Measurements from ENCODE around the gene TNNC1. TPM values are rescaled to one million over a fixed set of nuclear protein-coding genes. Genes with fewer than 3 reads are reported as not detected.

TNNC1 gene
- polyA plus RNA-seq, 1 donor from 2014 or later: 2.2 TPM

DNA sequence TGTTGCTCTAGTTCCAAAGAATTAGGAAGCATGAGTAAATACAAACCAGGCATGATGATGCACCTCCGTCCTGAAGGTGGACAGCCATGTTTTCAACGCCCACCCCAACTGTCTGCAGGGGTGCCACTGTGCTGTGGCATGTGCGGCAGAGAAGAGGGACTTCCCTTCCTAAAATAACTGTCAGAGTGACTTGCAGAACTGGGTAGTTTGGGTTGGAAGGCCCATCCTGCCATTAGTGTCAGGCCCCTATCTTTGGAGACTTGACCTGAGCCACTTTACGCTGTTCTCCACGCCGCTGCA, 23.9 kb upstream of the TNNC1 start:
- H3K4me3 ChIP-seq (ENCODE audit: low read length): no peak overlapping the region
- H3K4me2 ChIP-seq (ENCODE audit: low read length): no peak overlapping the region
- H3K9me2 ChIP-seq (ENCODE audit: insufficient read depth, low read length): no peaks in the 10 kb centered on the region
- no peak overlapping the region for H2AFZ ChIP-seq (ENCODE audit: low read depth, low read length)
- TF ChIP-seq EP300 (conservative IDR thresholded peaks at IDR 0.05; ENCODE audit: poor library complexity, severe bottlenecking) (no peak), TAF1 (IDR thresholded peaks at IDR 0.05; ENCODE audit: low read depth) (no peak), SMC3 (conservative IDR thresholded peaks at IDR 0.05; ENCODE audit: poor library complexity) (no peak), MXI1 (conservative IDR thresholded peaks at IDR 0.05; ENCODE audit: poor library complexity, severe bottlenecking) (no peak), POLR2AphosphoS5 (IDR thresholded peaks at IDR 0.05) (no peak), EZH2 (IDR thresholded peaks at IDR 0.05; ENCODE audit: borderline replicate concordance, insufficient read depth, low read length, poor library complexity, severe bottlenecking) (no peak), RAD21 (conservative IDR thresholded peaks at IDR 0.05) (no peak)
- TF ChIP-seq, protein P1, sequence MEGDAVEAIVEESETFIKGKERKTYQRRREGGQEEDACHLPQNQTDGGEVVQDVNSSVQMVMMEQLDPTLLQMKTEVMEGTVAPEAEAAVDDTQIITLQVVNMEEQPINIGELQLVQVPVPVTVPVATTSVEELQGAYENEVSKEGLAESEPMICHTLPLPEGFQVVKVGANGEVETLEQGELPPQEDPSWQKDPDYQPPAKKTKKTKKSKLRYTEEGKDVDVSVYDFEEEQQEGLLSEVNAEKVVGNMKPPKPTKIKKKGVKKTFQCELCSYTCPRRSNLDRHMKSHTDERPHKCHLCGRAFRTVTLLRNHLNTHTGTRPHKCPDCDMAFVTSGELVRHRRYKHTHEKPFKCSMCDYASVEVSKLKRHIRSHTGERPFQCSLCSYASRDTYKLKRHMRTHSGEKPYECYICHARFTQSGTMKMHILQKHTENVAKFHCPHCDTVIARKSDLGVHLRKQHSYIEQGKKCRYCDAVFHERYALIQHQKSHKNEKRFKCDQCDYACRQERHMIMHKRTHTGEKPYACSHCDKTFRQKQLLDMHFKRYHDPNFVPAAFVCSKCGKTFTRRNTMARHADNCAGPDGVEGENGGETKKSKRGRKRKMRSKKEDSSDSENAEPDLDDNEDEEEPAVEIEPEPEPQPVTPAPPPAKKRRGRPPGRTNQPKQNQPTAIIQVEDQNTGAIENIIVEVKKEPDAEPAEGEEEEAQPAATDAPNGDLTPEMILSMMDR (IDR thresholded peaks at IDR 0.05; ENCODE audit: poor library complexity, severe bottlenecking): no peak
- TF ChIP-seq, protein P2, sequence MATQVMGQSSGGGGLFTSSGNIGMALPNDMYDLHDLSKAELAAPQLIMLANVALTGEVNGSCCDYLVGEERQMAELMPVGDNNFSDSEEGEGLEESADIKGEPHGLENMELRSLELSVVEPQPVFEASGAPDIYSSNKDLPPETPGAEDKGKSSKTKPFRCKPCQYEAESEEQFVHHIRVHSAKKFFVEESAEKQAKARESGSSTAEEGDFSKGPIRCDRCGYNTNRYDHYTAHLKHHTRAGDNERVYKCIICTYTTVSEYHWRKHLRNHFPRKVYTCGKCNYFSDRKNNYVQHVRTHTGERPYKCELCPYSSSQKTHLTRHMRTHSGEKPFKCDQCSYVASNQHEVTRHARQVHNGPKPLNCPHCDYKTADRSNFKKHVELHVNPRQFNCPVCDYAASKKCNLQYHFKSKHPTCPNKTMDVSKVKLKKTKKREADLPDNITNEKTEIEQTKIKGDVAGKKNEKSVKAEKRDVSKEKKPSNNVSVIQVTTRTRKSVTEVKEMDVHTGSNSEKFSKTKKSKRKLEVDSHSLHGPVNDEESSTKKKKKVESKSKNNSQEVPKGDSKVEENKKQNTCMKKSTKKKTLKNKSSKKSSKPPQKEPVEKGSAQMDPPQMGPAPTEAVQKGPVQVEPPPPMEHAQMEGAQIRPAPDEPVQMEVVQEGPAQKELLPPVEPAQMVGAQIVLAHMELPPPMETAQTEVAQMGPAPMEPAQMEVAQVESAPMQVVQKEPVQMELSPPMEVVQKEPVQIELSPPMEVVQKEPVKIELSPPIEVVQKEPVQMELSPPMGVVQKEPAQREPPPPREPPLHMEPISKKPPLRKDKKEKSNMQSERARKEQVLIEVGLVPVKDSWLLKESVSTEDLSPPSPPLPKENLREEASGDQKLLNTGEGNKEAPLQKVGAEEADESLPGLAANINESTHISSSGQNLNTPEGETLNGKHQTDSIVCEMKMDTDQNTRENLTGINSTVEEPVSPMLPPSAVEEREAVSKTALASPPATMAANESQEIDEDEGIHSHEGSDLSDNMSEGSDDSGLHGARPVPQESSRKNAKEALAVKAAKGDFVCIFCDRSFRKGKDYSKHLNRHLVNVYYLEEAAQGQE (IDR thresholded peaks at IDR 0.05; ENCODE audit: borderline replicate concordance): no peak
- H3K27ac ChIP-seq (ENCODE audit: low read length): no peak overlapping the region
- no peaks in the 10 kb centered on the region for H3K9me3 ChIP-seq (ENCODE audit: low read length)
- H3K9ac ChIP-seq (ENCODE audit: low read length): no peak overlapping the region
- no peaks in the 10 kb centered on the region for H3K27me3 ChIP-seq (ENCODE audit: insufficient read depth, low read depth, low read length)
- no peaks in the 10 kb centered on the region for H3K79me2 ChIP-seq (replicated peaks; ENCODE audit: insufficient read depth, low read length)
- H4K20me1 ChIP-seq (ENCODE audit: insufficient read depth): no peaks in the 10 kb centered on the region
- H3F3A ChIP-seq (ENCODE audit: insufficient read depth, low read length, poor library complexity, severe bottlenecking): no peaks in the 10 kb centered on the region
- peaks cover 6% of the 10 kb centered on the region for H3K36me3 ChIP-seq (ENCODE audit: insufficient read depth, low read length)

DNA sequence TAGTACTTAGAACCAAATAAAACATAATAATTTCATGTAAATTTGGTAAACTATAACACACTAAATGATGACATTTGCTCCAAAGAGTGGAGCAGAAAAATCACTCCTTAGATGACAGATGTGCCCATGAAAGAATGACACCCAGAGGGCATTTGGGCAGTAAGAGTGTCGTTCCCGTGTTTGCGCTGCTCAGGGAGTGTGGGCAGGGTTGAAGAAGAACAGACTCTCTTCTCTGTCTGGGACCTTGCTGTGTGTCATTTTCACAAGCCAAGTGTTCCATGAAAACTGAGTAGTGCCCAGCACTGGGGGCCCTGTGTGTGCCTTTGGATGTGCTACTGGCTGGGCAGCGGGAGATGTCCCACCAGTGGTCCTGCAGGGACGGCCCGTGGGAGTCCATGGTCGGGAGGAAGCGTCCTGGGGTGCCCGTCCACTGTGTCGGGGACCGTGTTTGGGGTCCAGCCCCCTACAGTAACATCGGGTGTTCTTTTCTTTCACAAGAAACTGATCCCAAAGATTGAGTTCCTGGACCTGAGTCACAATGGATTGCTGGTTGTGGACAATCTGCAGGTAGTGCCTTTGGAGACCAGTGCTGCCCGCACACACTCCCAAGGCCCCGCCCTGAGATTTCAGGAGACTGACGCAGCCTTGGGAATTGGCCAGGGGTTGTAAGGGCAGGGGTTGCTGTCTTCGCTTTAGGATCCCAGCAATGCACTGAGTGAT, 23.4 kb upstream of the TNNC1 start:
- TF ChIP-seq MXI1 (conservative IDR thresholded peaks at IDR 0.05; ENCODE audit: poor library complexity, severe bottlenecking) (no peak), POLR2AphosphoS5 (IDR thresholded peaks at IDR 0.05) (no peak), RAD21 (conservative IDR thresholded peaks at IDR 0.05) (no peak), EP300 (conservative IDR thresholded peaks at IDR 0.05; ENCODE audit: poor library complexity, severe bottlenecking) (no peak), TAF1 (IDR thresholded peaks at IDR 0.05; ENCODE audit: low read depth) (no peak), SMC3 (conservative IDR thresholded peaks at IDR 0.05; ENCODE audit: poor library complexity) (no peak), EZH2 (IDR thresholded peaks at IDR 0.05; ENCODE audit: borderline replicate concordance, insufficient read depth, low read length, poor library complexity, severe bottlenecking) (no peak)
- TF ChIP-seq, protein P1 (IDR thresholded peaks at IDR 0.05; ENCODE audit: poor library complexity, severe bottlenecking): no peak
- TF ChIP-seq, protein P2 (IDR thresholded peaks at IDR 0.05; ENCODE audit: borderline replicate concordance): no peak
- Histone ChIP-seq H2AFZ (ENCODE audit: low read depth, low read length) (no peak overlapping the region), H3K9ac (ENCODE audit: low read length) (no peak overlapping the region), H3K4me2 (ENCODE audit: low read length) (no peak overlapping the region), H3K27ac (ENCODE audit: low read length) (no peak overlapping the region), H3F3A (ENCODE audit: insufficient read depth, low read length, poor library complexity, severe bottlenecking) (no peaks in the 10 kb centered on the region), H3K79me2 (replicated peaks; ENCODE audit: insufficient read depth, low read length) (no peaks in the 10 kb centered on the region), H3K4me3 (ENCODE audit: low read length) (no peak overlapping the region), H3K36me3 (ENCODE audit: insufficient read depth, low read length) (peaks cover 11% of the 10 kb centered on the region), H3K9me3 (ENCODE audit: low read length) (no peaks in the 10 kb centered on the region), H3K27me3 (ENCODE audit: insufficient read depth, low read depth, low read length) (no peaks in the 10 kb centered on the region), H3K9me2 (ENCODE audit: insufficient read depth, low read length) (no peaks in the 10 kb centered on the region), H4K20me1 (ENCODE audit: insufficient read depth) (no peaks in the 10 kb centered on the region)

Data from neural cell (in vitro differentiated cells).